H9 (cell line): ENCODE data around the gene TSSC4. TPM values are rescaled to one million over a fixed set of nuclear protein-coding genes. Genes with fewer than 3 reads are reported as not detected.

ENCODE experiments used
- DNase-seq: peaks from one replicate; pipeline ENCODE4 v3.0.0-alpha.2; 2017
- H2AFZ ChIP-seq: one replicate; pipeline ENCODE4 v1.6.1; 2013; ENCODE audit warnings: mild to moderate bottlenecking, low read length, control low read depth, moderate library complexity
- H2AK5ac ChIP-seq: 2 replicates; pipeline ENCODE4 v1.6.1; 2013; ENCODE audit warnings: low read length, control low read depth, mixed read lengths; ENCODE audit not compliant: insufficient read length
- H2BK120ac ChIP-seq: one replicate; pipeline ENCODE4 v1.6.1; 2013; ENCODE audit warnings: low read depth, mild to moderate bottlenecking, low read length, control low read depth, inconsistent platforms; ENCODE audit not compliant: poor library complexity, severe bottlenecking
- H2BK12ac ChIP-seq: 2 replicates; pipeline ENCODE4 v1.6.1; 2013; ENCODE audit warnings: low read length, control low read depth, mixed read lengths, low read depth; ENCODE audit not compliant: insufficient read length
- H2BK15ac ChIP-seq: 2 replicates; pipeline ENCODE4 v1.6.1; 2013; ENCODE audit warnings: low read depth, low read length, control low read depth
- H2BK20ac ChIP-seq: one replicate; pipeline ENCODE4 v1.6.1; 2013; ENCODE audit warnings: low read depth, mild to moderate bottlenecking, low read length, control low read depth, inconsistent platforms; ENCODE audit not compliant: poor library complexity, severe bottlenecking
- H2BK5ac ChIP-seq: 2 replicates; pipeline ENCODE4 v1.6.1; 2013; ENCODE audit warnings: low read length, control low read depth, mixed read lengths; ENCODE audit not compliant: insufficient read length
- H3K14ac ChIP-seq: 2 replicates; pipeline ENCODE4 v1.6.1; 2013; ENCODE audit warnings: low read length, control low read depth; ENCODE audit not compliant: insufficient read depth
- H3K18ac ChIP-seq: 2 replicates; pipeline ENCODE4 v1.6.1; 2013; ENCODE audit warnings: low read depth, mild to moderate bottlenecking, mixed read lengths, low read length, control low read depth; ENCODE audit not compliant: insufficient read length
- H3K23ac ChIP-seq: 2 replicates; pipeline ENCODE4 v1.6.1; 2013; ENCODE audit warnings: low read length, control low read depth, mixed read lengths, low read depth; ENCODE audit not compliant: insufficient read length
- H3K23me2 ChIP-seq: 2 replicates; pipeline ENCODE4 v1.6.1; 2013; ENCODE audit warnings: low read depth, mild to moderate bottlenecking, mixed read lengths, low read length, control low read depth; ENCODE audit not compliant: insufficient read length, poor library complexity, severe bottlenecking
- H3K27ac ChIP-seq: 2 replicates; pipeline ENCODE4 v1.5.1; 2013; ENCODE audit warnings: low read length, control low read depth, mixed read lengths, low read depth; ENCODE audit not compliant: insufficient read length
- H3K27me3 ChIP-seq: 2 replicates; pipeline ENCODE4 v1.6.1; 2013; ENCODE audit warnings: low read length, control low read depth, inconsistent platforms; ENCODE audit not compliant: insufficient read depth
- H3K4ac ChIP-seq: 2 replicates; pipeline ENCODE4 v1.6.1; 2013; ENCODE audit warnings: low read depth, mild to moderate bottlenecking, control low read depth, inconsistent platforms, low read length, moderate library complexity
- H3K4me1 ChIP-seq: 2 replicates; pipeline ENCODE4 v1.6.1; 2013; ENCODE audit warnings: low read length, control low read depth, inconsistent platforms; ENCODE audit not compliant: insufficient read depth
- H3K4me2 ChIP-seq: 2 replicates; pipeline ENCODE4 v1.6.1; 2013; ENCODE audit warnings: low read length, control low read depth, mixed read lengths; ENCODE audit not compliant: insufficient read length, insufficient read depth
- H3K56ac ChIP-seq: 2 replicates; pipeline ENCODE4 v1.6.1; 2013; ENCODE audit warnings: low read depth, mild to moderate bottlenecking, mixed read lengths, low read length, control low read depth; ENCODE audit not compliant: insufficient read length
- H3K79me1 ChIP-seq: 2 replicates; pipeline ENCODE4 v1.6.1; 2013; ENCODE audit warnings: low read depth, mild to moderate bottlenecking, moderate library complexity, low read length, control low read depth, inconsistent platforms; ENCODE audit not compliant: insufficient read depth, poor library complexity, severe bottlenecking
- H3K79me2 ChIP-seq: 2 replicates; pipeline ENCODE4 v1.6.1; 2013; ENCODE audit warnings: low read length, control low read depth, inconsistent platforms; ENCODE audit not compliant: insufficient read depth
- H3K9ac ChIP-seq: 2 replicates; pipeline ENCODE4 v1.6.1; 2013; ENCODE audit warnings: low read length, control low read depth, mixed read lengths; ENCODE audit not compliant: insufficient read length; ENCODE audit errors: extremely low read depth
- H3K9me3 ChIP-seq: one replicate; pipeline ENCODE4 v1.6.1; 2013; ENCODE audit warnings: low read depth, low read length, inconsistent platforms; ENCODE audit not compliant: control insufficient read depth
- H3T11ph ChIP-seq: one replicate; pipeline ENCODE4 v1.6.1; 2013; ENCODE audit warnings: mild to moderate bottlenecking, low read length, control low read depth, inconsistent platforms
- H4K20me1 ChIP-seq: one replicate; pipeline ENCODE4 v1.6.1; 2013; ENCODE audit not compliant: control insufficient read depth, insufficient read length, insufficient read depth
- H4K5ac ChIP-seq: 2 replicates; pipeline ENCODE4 v1.6.1; 2013; ENCODE audit warnings: low read depth, mild to moderate bottlenecking, mixed read lengths, low read length, control low read depth; ENCODE audit not compliant: insufficient read length
- H4K8ac ChIP-seq: replicated peaks from 2 replicates; pipeline ENCODE4 v1.6.1; 2013; ENCODE audit warnings: low read length, control low read depth, mixed read lengths, low read depth; ENCODE audit not compliant: insufficient read length
- H4K91ac ChIP-seq: 2 replicates; pipeline ENCODE4 v1.6.1; 2013; ENCODE audit warnings: low read depth, mild to moderate bottlenecking, moderate library complexity, mixed read lengths, low read length, control low read depth; ENCODE audit not compliant: insufficient read length
- H3K27ac Mint-ChIP-seq, 3 experiments: 2 replicates in 2 of 3; 3 replicates in 1 of 3; pipeline ENCODE4 v1.8.0; 2020 to 2021; ENCODE audit warnings: mixed read lengths in 3 of 3, mild to moderate bottlenecking in 1 of 3, moderate library complexity in 1 of 3
- H3K27me3 Mint-ChIP-seq: 2 replicates; pipeline ENCODE4 v1.8.0; 2021; ENCODE audit warnings: low read depth, mild to moderate bottlenecking, moderate library complexity, mixed read lengths
- H3K36me3 Mint-ChIP-seq, 3 experiments: 2 replicates in 2 of 3; 3 replicates in 1 of 3; pipeline ENCODE4 v1.8.0; 2020 to 2021; ENCODE audit warnings: low read depth in 3 of 3, mixed read lengths in 3 of 3; ENCODE audit not compliant: insufficient read depth in 1 of 3
- H3K4me1 Mint-ChIP-seq, 2 experiments: 2 replicates each; pipeline ENCODE4 v1.8.0; 2020; ENCODE audit warnings: mixed read lengths in 2 of 2
- H3K4me3 Mint-ChIP-seq, 2 experiments: 2 replicates in 1 of 2; 3 replicates in 1 of 2; pipeline ENCODE4 v1.8.0; 2020 to 2021; ENCODE audit warnings: mild to moderate bottlenecking in 2 of 2, mixed read lengths in 2 of 2, moderate library complexity in 1 of 2
- H3K9me3 Mint-ChIP-seq, 2 experiments: 2 replicates in 1 of 2; 3 replicates in 1 of 2; pipeline ENCODE4 v1.8.0; 2020; ENCODE audit warnings: mild to moderate bottlenecking in 2 of 2, mixed read lengths in 2 of 2, moderate library complexity in 1 of 2
- WGBS: extraction: QIAGEN DNeasy Blood & Tissue Kit; methylation state at CpG from one replicate; pipeline ENCODE4 v1.1.7; 2013; ENCODE audit warnings: missing lambda C conversion rate, low lambda C conversion rate, mixed read lengths; ENCODE audit not compliant: insufficient read length; ENCODE audit errors: extremely low coverage; 5-methylcytosine and 5-hydroxymethylcytosine counted together
- total RNA-seq: library from RNA; stranded (reverse); gene quantifications from 2 replicates; pipeline ENCODE4 v1.2.1, GENCODE V29; 2021
- TF ChIP-seq, protein P1 (sequence below): fragments of 200-600 bp; sonication (generic); conservative IDR thresholded peaks from 3 replicates; pipeline ENCODE4 v1.8.0; 2021; ENCODE audit warnings: antibody characterized with exemption, mild to moderate bottlenecking

Gene TSSC4
- total RNA-seq, 1 experiment from 2014 or later: 51.0 TPM

DNA sequence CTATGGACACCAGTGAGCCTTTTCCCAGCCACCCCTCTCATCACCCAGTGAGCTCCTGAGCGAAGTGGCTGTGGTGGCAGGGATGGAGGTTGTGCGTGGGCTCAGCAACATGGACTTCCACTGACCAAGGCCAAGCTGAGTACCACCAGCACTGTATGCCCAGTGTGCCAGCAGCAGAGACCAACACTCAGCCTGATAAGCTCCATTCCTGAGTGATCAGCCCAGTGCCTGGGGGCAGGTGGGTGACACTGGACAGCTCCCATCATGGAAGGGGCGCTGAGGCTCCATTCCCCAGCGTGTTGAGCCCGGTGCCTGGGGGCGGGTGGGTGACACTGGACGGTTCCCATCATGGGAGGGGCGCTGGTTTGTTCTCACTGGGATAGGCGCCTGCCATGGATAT, 41.0 kb upstream of the TSSC4 start:
- H3K27ac Mint-ChIP-seq: no peak overlapping the region

More for the DNA sequence above, 41.0 kb upstream of the TSSC4 start:
- Mint-ChIP-seq H3K27me3 (peaks cover 10% of the 10 kb centered on the region), H3K9me3 (peaks cover 15 to 16% of the 10 kb centered on the region in 2 experiments), H3K4me3 (no peak overlapping the region), H3K4me1 (peaks cover 0 to 6% of the 10 kb centered on the region in 2 experiments; a peak in 1 of 4 replicates), H3K36me3 (peaks cover 2 to 8% (median 4%) of the 10 kb centered on the region in 3 experiments; a peak in 2 of 7 replicates)
- Histone ChIP-seq H2BK5ac (no peak overlapping the region), H3K9ac (no peak overlapping the region), H3K18ac (no peak overlapping the region), H2BK20ac (no peak overlapping the region), H3K27me3 (no peaks in the 10 kb centered on the region), H3K79me1 (no peaks in the 10 kb centered on the region), H2AK5ac (no peak overlapping the region), H2AFZ (no peak overlapping the region), H3T11ph (no peak overlapping the region), H3K23me2 (peaks cover 2% of the 10 kb centered on the region), H3K56ac (no peak overlapping the region), H3K79me2 (no peaks in the 10 kb centered on the region), H3K9me3 (no peaks in the 10 kb centered on the region), H4K5ac (no peak overlapping the region), H4K91ac (no peak overlapping the region), H3K4me2 (no peak overlapping the region), H3K4ac (no peak overlapping the region), H4K20me1 (no peaks in the 10 kb centered on the region), H2BK12ac (no peak overlapping the region), H2BK120ac (no peak overlapping the region), H3K27ac (no peak overlapping the region), H3K4me1 (no peaks in the 10 kb centered on the region), H4K8ac (no peak overlapping the region), H3K23ac (no peak overlapping the region), H2BK15ac (no peak overlapping the region), H3K14ac (no peak overlapping the region)
- no peak for DNase-seq
- no CpG with 5 or more reads among the region's 9 CpGs for WGBS
- TF ChIP-seq, protein P1, sequence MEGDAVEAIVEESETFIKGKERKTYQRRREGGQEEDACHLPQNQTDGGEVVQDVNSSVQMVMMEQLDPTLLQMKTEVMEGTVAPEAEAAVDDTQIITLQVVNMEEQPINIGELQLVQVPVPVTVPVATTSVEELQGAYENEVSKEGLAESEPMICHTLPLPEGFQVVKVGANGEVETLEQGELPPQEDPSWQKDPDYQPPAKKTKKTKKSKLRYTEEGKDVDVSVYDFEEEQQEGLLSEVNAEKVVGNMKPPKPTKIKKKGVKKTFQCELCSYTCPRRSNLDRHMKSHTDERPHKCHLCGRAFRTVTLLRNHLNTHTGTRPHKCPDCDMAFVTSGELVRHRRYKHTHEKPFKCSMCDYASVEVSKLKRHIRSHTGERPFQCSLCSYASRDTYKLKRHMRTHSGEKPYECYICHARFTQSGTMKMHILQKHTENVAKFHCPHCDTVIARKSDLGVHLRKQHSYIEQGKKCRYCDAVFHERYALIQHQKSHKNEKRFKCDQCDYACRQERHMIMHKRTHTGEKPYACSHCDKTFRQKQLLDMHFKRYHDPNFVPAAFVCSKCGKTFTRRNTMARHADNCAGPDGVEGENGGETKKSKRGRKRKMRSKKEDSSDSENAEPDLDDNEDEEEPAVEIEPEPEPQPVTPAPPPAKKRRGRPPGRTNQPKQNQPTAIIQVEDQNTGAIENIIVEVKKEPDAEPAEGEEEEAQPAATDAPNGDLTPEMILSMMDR: no peak
